ENCODE results near the gene ZNF48. TPM values are rescaled to one million over a fixed set of nuclear protein-coding genes. Genes with fewer than 3 reads are reported as not detected.

Gene ZNF48
- 10 to 100 TPM in 5 of 8 experiments, 1 to 10 TPM in 3; 2.2 to 49.5 (median 18.4) TPM for total RNA-seq

GRCh38 chr16:30395155-30395991 is at the start of gene ZNF48:
Gene ZNF48, plus strand, starts transcription at chr16:30395420. Its CDS starts 375 bp downstream, at chr16:30395795.
- ATAC-seq (replicated peaks in 6 of 8), result peak; percentile 91 to 95 (median 94)
- peaks cover 11 to 23% of the 10 kb centered on the region in 2 donors for H3K4me1 ChIP-seq (replicated peaks in 1 of 2)
- WGBS, 10 experiments, result 1 to 3% (median 2%) methylated on average over 6 to 17 of the region's 103 CpGs; no CpG with 5 or more reads in 7 of the 10 experiments

GRCh38 chr16:30346286-30346685 is 48.9 kb upstream of the ZNF48 start:
- Histone ChIP-seq H3K4me3 (no peak overlapping the region), H3K27ac (no peak overlapping the region), H3K4me1 (replicated peaks in 1 of 2) (no peaks in the 10 kb centered on the region)
- 11 to 100% (median 75%) methylated on average over 1 to 2 of the region's 3 CpGs; no CpG with 5 or more reads in 6 of the 10 experiments for WGBS, 10 experiments
- no peak for ATAC-seq (replicated peaks in 6 of 8)
- in situ Hi-C loops (cut with MboI; ENCODE audit: low pct_unique_long_range_greater_than_20kb in 2 of 9, low sequenced_read_pairs in 9 of 9, unreplicated experiment in 9 of 9), result no loop called here

More at GRCh38 chr16:30395155-30395991, at the start of gene ZNF48:
- Histone ChIP-seq H3K4me3 (peak within 1 kb of the TSS; percentile 93 to 98 (median 95)), H3K27ac (peak within 1 kb of the TSS; percentile 93 to 99)
- in situ Hi-C loops (cut with MboI; ENCODE audit: low pct_unique_long_range_greater_than_20kb in 2 of 9, low sequenced_read_pairs in 9 of 9, unreplicated experiment in 9 of 9), result no loop called here

- in situ Hi-C loops (cut with MboI; ENCODE audit: low pct_unique_long_range_greater_than_20kb in 2 of 9, low sequenced_read_pairs in 9 of 9, unreplicated experiment in 9 of 9), result no loop called here
- no peak overlapping the region for H3K27ac ChIP-seq
Measured at GRCh38 chr16:30348113-30348512, 47.1 kb upstream of the ZNF48 start.

GRCh38 chr16:30348929-30349328 is 46.3 kb upstream of the ZNF48 start:
- H3K4me1 ChIP-seq (replicated peaks in 1 of 2), result peaks cover under 1 to 2% of the 10 kb centered on the region in 2 donors
- in situ Hi-C loops (cut with MboI; ENCODE audit: low pct_unique_long_range_greater_than_20kb in 2 of 9, low sequenced_read_pairs in 9 of 9, unreplicated experiment in 9 of 9), result no loop called here
- H3K4me3 ChIP-seq, result no peak overlapping the region
- 84 to 100% (median 92%) methylated on average over 1 to 6 of the region's 7 CpGs; no CpG with 5 or more reads in 1 of the 10 experiments for WGBS, 10 experiments
- ATAC-seq (replicated peaks in 6 of 8), result no peak
- H3K27ac ChIP-seq, result no peak overlapping the region

More at GRCh38 chr16:30348113-30348512, 47.1 kb upstream of the ZNF48 start:
- Histone ChIP-seq H3K4me1 (replicated peaks in 1 of 2) (no peaks in the 10 kb centered on the region), H3K4me3 (no peak overlapping the region)
- WGBS, 10 experiments, result 90 to 100% (median 99%) methylated on average over 1 to 8 of the region's 8 CpGs; no CpG with 5 or more reads in 4 of the 10 experiments
- ATAC-seq (replicated peaks in 6 of 8), result no peak

- in situ Hi-C loops (cut with MboI; ENCODE audit: low pct_unique_long_range_greater_than_20kb in 2 of 9, low sequenced_read_pairs in 9 of 9, unreplicated experiment in 9 of 9), result no loop called here
- WGBS, 10 experiments, result 83 to 100% (median 92%) methylated on average over 1 to 3 of the region's 3 CpGs; no CpG with 5 or more reads in 4 of the 10 experiments
- Histone ChIP-seq H3K4me1 (replicated peaks in 1 of 2) (peaks cover 5 to 6% of the 10 kb centered on the region in 2 donors), H3K4me3 (no peak overlapping the region), H3K27ac (no peak overlapping the region)
- no peak for ATAC-seq (replicated peaks in 6 of 8)
Measured at GRCh38 chr16:30349675-30350074, 45.5 kb upstream of the ZNF48 start.

GRCh38 chr16:30350134-30350871 is 44.9 kb upstream of the ZNF48 start:
- Histone ChIP-seq H3K27ac (no peak overlapping the region), H3K4me3 (no peak overlapping the region), H3K4me1 (replicated peaks in 1 of 2) (peaks cover 5 to 6% of the 10 kb centered on the region in 2 donors)
- no peak for ATAC-seq (replicated peaks in 6 of 8)
- in situ Hi-C loops (cut with MboI; ENCODE audit: low pct_unique_long_range_greater_than_20kb in 2 of 9, low sequenced_read_pairs in 9 of 9, unreplicated experiment in 9 of 9), result no loop called here
- 86 to 100% (median 95%) methylated on average over 1 to 3 of the region's 3 CpGs; no CpG with 5 or more reads in 2 of the 10 experiments for WGBS, 10 experiments

- Histone ChIP-seq H3K27ac (no peak overlapping the region), H3K4me1 (replicated peaks in 1 of 2) (peaks cover 6 to 7% of the 10 kb centered on the region in 2 donors), H3K4me3 (no peak overlapping the region)
- WGBS, 10 experiments, result 87 to 100% (median 98%) methylated on average over 1 to 11 of the region's 15 CpGs; no CpG with 5 or more reads in 4 of the 10 experiments
- in situ Hi-C loops (cut with MboI; ENCODE audit: low pct_unique_long_range_greater_than_20kb in 2 of 9, low sequenced_read_pairs in 9 of 9, unreplicated experiment in 9 of 9), result no loop called here
- no peak for ATAC-seq (replicated peaks in 6 of 8)
Measured at GRCh38 chr16:30351001-30351441, 44.2 kb upstream of the ZNF48 start.

GRCh38 chr16:30351586-30352419 is 43.4 kb upstream of the ZNF48 start:
- 8 to 100% (median 88%) methylated on average over 1 to 7 of the region's 11 CpGs; no CpG with 5 or more reads in 3 of the 10 experiments for WGBS, 10 experiments
- no peak for ATAC-seq (replicated peaks in 6 of 8)
- Histone ChIP-seq H3K4me1 (replicated peaks in 1 of 2) (peaks cover 10 to 14% of the 10 kb centered on the region in 2 donors), H3K4me3 (no peak overlapping the region), H3K27ac (no peak overlapping the region)
- in situ Hi-C loops (cut with MboI; ENCODE audit: low pct_unique_long_range_greater_than_20kb in 2 of 9, low sequenced_read_pairs in 9 of 9, unreplicated experiment in 9 of 9), result no loop called here

- H3K27ac ChIP-seq, result no peak overlapping the region
- 40 to 100% (median 89%) methylated on average over 1 to 4 of the region's 14 CpGs; no CpG with 5 or more reads in 1 of the 10 experiments for WGBS, 10 experiments
- no peak for ATAC-seq (replicated peaks in 6 of 8)
Measured at GRCh38 chr16:30352488-30353401, 42.5 kb upstream of the ZNF48 start.

GRCh38 chr16:30353438-30354129 is 41.6 kb upstream of the ZNF48 start:
- H3K4me1 ChIP-seq (replicated peaks in 1 of 2), result peaks cover 10 to 14% of the 10 kb centered on the region in 2 donors
- no peak for ATAC-seq (replicated peaks in 6 of 8)
- in situ Hi-C loops (cut with MboI; ENCODE audit: low pct_unique_long_range_greater_than_20kb in 2 of 9, low sequenced_read_pairs in 9 of 9, unreplicated experiment in 9 of 9), result no loop called here
- 55 to 96% (median 80%) methylated on average over 1 to 8 of the region's 23 CpGs; no CpG with 5 or more reads in 5 of the 10 experiments for WGBS, 10 experiments
- H3K27ac ChIP-seq, result no peak overlapping the region
- peak overlapping the region in 3 of 5 donors; percentile 79 to 99 (median 86) for H3K4me3 ChIP-seq

More at GRCh38 chr16:30352488-30353401, 42.5 kb upstream of the ZNF48 start:
- in situ Hi-C loops (cut with MboI; ENCODE audit: low pct_unique_long_range_greater_than_20kb in 2 of 9, low sequenced_read_pairs in 9 of 9, unreplicated experiment in 9 of 9), result no loop called here
- Histone ChIP-seq H3K4me3 (no peak overlapping the region), H3K4me1 (replicated peaks in 1 of 2) (peaks cover 10 to 14% of the 10 kb centered on the region in 2 donors)

Measured in motor neuron (in vitro differentiated cells).